IPS DF 19.7 (cell line): ENCODE data around the gene ETV7.
A peak's percentile ranks its signal among the peaks of the same experiment; 100 is the strongest.
"Not testable (repeated sequence)": the region's sequence is repeated elsewhere in the genome, so short reads cannot be mapped to it uniquely, and the experiment has no call there.

Source experiments
- DNase-seq: peaks from one replicate; pipeline ENCODE4 v3.0.0-alpha.2; 2013; ENCODE audit warnings: low read depth, low spot score

Gene ETV7

DNA sequence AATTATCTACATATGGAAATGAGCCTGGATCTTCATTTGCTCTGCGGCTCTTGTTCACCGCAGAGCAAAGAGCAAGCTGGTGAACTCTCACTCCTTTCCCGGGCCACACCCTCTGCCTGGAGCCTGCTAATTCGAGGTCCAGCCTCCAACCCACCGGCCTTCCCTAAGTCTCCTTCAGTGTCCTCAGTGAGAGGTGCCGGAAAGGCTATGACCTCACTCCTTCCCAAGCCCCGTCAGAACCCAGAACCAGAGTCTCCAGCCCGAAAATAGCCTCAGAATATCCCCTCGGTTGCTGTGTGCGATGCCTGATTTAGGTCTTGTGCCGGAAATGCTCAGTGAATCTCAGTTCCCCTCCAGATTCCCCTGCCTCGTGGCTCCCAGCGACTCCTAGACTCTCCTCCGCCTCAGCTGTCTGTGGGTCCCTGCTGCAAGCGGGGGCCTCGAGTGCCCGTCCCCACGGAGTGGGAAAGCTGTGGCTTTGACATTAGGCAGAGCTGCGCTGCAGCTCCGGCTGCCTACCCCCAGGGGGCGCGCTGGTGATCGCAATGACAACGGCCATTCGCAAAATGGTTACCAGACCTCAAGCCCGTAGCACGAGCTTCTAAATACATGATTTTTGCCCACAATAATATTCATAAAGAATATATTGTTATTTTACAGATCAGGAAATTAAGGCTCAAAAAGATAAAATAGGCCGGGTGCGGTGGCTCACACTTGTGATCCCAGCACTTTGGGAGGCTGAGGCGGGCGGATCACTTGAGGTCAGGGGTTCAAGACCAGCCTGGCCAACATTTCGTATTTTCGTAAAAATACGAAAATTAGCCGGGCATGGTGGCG lies 46.6 kb downstream of the ETV7 start:
- peak; percentile 54 for DNase-seq

DNA sequence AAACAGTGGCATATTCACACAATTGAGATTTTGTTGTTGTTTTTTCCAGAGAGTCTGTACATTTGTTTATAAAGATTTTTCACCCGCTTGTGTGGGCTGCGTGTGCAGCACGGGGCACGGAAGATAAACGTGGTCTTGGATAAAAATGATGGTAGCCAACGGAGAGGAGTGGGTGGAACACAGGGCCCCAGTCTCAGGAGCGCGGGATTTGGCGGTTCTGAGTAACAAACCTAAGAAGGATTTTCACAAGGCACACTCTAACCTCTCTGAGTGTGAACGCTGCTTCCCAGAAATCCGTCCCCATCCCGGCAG lies 47.2 kb downstream of the ETV7 start:
- no peak for DNase-seq

DNA sequence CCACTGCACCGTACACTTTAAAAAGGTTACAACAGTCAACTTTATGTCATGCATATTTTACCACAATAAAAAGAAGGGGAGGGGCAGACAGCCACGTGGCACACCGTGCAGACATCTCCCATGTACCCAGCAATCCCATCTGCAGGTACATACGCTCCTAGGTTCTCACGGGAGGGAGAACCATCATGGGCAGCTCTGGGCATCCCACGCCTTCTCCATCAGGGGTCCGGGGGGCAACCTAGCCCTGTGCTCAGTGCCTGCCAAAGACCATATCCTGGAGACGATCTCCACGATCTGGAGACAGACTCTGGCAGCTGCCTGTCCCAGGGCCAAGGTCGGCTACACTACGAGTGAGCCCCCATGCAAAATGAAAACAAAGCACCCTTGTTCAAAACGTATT lies 48.3 kb downstream of the ETV7 start:
- no peak for DNase-seq

DNA sequence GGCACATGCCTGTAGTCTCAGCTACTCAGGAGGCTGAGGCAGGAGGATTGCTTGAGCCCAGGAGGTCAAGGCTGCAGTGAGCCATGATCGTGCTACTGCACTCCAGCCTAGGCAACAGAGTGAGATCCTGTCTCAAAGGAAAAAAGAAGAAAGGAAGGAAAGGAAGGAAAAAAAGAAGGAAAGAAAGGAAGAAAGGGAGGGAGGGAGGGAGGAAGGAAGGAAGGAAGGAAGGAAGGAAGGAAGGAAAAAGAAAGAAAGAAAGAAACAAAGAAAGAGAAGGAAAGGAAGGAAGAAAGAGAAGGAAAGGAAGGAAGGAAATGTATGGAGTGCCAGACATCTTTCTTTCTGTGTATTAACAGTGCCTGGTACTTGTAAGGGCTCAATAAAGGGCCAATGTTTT lies 49.2 kb downstream of the ETV7 start:
- DNase-seq, result not testable (repeated sequence)

DNA sequence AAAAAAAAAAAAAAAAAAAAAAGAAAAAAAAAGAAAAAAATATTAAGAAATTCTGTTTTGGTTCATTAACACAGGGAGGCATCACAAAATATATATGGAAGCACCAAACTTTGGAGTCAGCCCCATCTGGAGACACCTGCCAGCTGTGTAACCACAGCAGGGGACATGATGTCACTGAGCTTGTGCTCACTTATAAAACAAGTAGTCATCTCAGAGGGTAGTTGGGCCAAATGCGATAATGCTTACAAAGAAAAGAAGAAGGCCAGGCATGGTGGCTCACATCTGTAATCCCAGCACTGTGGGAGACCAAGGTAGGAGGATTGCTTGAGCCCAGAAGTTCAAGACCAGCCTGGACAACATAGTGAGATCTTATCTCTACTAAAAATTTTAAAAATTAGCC lies 49.7 kb downstream of the ETV7 start:
- DNase-seq, result no peak

DNA sequence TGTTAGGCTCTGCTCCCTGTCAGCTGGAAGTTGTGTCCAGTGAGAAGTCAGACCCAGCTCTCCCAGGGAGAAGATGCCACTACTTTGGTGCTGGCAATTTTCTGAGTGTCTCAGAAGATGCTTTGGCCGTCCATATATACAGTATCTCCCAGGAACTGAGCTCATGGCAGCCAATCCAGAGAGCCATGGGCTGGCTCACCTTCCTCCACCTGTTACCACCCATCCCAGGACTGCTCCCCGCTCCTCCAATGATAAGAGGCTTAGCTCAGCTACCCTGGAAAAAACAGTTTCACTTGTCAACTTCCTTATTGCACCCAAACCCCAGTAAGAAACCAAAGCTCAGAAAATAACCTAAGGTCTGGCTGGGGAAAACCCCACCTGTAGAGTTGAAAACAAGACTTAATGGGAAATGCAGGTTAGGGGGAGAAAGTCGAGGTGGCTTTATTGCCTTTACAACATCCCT lies 50.7 kb downstream of the ETV7 start, which contains the start of gene BNIP5:
TSS of gene BNIP5 (minus strand) at position 110 of the 463 bp plus-strand sequence. CDS start 6,198 bp downstream, outside the sequence.
- no peak for DNase-seq

DNA sequence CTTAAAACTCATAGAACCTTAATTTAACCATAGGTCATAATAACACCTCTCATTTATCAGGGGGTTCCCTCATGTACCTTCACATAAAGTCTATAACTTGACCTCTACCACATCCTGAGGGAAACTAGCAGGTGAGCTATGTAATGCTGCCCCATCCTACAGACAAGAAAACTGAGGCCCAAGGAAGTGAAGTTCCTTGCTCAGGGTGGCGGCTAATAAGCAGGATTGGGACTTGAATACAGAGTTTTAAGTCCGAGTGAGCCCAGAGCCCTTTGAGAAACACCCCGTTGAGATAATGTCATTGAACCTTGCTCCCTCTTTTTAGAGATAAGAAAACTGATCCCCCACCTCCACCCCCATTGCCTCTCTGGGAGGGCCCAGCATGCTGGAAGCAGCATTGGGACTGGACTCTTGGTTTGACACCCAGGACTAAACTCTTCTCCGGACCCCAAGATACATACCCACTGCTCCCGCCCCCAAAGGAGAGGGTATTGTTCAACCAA lies 51.2 kb downstream of the ETV7 start:
- no peak for DNase-seq

DNA sequence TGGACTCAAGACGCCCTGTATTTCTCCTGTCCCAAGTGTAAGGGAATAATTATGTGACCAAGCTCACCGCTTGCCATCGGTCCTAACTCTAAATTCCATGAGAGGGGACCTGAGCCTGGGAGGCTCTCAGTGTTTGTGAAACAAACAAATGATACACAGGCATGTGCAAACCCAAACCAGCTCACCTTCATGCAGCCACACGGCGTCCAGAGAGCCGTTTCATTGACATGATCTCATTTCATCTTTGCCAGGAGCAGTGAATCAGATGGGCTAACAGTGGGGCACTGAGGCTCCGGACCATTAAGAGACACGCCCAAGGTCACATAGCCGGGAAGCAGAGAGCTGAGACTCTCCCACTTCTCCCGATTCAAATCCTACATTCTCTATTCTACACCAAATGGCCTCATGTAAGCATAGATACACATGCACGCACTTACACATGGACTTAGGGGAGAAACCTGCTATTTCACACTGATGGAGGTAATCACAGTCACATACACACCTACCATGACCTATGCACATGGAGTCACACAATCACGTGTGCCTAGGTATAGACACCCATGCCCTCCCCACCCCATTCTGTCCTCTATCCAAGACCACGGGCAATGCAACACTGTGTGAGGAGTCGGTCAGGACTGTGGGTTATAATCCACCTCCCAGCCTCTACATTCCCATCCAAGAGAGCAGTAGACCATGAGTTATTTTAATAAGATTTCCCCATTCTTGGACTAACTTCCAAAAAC lies 51.8 kb downstream of the ETV7 start:
- DNase-seq, result no peak

DNA sequence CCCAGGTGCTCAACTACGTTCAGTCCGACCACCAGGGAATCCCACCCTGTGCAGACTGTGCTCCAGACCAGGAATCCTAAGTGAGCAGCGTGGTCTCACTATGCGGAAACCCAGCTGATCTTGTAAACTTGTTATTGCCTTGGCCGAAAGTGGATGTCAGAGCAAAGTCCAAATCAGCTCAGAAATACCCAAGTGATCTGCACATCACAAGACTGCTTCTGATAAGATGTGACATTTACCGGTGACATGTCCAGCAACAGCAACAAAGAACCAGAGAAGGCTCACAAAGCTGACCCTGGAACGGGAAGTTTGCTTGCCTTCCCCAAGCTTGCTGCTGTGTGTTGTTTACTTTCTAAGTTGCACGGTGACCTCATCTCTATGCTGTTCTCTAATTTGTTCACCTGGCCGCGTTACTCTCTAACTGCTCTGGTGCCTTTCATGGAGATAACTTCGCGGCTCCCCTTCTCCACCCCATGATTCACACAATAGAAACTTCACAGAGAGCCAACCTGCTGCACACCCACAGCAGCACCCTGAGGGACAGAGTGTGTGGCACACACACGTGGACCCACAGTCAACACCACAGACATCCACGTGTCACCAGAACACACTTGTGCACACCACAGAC lies 52.5 kb downstream of the ETV7 start:
- no peak for DNase-seq

DNA sequence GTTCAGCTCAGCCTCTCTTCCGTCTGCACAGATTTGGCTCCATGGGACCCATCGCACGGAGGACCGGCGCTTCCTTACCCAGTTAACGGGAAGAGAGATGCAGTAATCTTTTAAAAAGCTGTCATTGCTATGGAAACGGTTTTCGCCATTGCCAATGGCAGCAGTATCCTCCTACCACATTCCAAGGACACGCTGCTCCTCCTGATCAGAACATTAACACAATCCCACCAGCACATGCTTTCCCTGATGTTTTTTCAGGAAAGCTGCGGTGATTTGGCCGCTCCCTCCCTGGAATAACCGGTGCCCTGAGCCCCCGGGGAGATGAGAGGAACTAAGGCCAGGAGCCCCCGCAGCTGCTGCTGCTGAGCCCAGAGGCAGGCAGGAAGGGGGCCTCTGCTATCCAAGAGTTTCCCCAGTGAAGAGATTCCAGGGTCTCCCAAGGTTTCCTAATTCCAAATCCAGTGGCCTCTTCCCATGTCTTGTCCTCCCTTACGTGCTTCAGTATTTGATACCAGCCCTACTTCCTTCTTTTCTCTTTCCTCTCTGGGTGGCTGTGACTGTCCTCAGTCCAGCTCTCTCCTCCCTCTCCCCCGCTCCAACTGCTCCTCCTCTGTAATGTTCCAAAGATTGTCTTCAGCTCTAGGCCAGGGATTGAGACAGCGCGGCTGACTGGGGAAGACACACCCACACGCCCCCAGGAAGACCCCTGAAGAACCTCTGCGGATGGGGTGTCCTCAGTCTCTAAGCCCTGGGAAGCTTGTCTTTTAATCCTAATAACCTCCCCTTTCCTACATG lies 53.3 kb downstream of the ETV7 start:
- DNase-seq, result no peak

DNA sequence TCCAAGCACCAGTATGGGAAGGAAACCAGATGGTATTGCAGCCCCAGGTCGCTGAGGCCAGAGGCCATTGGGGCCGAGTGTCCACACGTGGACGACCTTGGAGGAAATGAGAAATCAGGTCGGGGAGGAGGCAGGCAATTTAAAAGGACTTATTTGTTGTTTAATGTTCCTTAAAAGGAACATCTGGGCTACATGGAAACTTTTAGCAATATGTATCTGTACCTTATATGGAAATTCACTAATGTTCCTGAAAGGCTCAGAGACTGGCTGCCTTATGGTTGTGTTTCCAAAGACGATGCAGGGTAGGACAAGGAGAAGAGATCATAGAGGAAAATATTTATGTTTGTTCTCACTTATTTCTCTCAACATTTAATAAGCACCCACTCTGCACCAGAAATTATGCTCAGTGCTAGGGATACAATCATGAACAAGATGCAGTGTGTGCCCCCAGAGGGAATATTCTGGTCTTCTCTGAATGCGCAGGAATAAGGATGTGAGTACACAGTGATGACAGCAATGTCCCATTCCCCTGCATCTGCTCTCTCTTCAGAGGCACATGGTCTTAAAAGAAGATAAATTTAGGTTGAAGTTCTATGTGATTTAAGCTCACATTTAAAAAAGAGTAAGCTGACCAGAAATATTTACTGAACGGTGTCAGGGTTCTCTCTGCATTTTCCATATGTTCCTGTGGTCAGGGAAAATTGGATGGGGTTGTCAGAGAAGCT lies 54.1 kb downstream of the ETV7 start:
- no peak for DNase-seq

DNA sequence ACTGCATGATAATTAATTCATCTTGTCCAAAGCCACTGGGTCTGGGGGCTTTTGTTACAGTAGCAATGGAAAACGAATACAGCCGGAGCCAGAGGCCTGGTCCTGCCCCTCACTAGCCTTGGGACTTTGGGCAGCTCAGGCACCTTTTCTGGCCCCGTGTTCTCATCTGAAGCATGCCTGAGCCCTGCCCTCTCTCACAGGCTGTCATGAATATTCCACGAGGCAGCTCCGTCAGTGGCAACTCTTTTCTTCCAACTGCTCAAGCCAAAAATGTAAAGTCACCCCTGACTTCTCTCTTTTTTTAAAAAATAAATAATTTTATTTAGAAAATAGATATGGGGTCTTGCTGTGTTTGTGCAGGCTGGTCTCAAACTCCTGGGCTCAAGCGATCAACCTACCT lies 56.1 kb downstream of the ETV7 start:
- no peak for DNase-seq

DNA sequence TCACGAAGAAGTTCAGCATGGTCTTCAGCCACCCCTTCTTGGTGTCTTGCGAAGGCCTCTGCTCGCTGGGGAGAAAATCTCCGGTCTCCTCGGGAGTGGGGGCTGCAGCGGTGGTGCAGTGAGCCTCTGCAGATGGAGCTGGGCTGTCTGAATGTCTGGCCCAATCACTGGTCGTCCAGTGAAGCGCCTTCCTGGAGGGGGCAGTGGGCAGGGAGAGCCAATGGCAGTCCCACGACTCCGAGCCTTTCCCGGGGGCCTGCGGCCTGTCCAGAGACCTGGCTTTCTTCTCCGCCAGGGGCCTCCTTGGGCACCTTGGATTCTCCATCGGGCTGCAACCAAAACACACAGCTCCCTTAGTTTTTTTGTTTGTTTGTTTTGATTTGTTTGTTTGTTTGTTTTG lies 57.1 kb downstream of the ETV7 start:
- no peak for DNase-seq

DNA sequence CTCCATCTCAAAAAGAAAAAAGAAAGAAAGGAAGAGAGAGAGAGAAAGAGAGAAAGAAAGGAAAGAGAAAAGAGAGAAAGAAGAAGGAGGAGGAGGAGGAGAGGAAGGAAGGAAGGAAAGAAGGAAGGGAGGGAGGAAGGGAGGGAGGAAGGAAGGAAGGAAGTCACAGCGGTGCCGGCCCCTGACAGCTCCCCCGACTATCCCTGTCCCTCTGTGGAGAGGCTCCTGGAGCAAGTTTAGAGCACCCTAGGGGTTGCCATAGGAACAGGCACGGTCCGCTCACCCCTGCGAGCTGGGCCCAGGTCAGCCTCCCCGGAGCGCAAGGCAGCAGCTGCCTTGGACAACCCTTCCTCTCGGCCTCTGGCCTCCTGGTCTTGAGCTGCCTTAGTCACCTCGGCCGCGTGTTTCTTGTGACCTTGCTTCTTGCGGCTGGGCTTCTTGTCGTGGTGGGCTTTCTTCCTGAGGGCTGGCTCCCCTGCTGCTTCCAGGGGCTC lies 57.6 kb downstream of the ETV7 start:
- DNase-seq, result no peak

DNA sequence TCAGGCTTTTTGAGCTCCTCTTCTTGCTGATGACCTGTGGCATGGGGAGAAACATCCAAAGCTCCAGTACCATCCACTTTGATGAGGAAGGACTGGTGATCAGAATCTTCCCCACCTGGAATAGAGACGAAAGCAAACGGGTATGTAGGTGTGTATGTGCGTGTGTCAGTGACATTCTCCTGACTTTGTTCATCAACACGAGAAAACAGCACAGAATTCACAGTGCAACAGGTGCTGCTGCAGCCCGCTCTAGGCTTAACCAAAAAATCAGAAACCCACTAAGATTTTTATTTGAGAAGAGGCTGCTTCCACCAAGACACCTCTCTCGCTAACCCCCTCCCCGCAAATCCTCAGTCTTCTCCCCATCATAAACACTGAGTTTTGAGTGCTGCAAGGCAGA lies 58.9 kb downstream of the ETV7 start:
- no peak for DNase-seq

DNA sequence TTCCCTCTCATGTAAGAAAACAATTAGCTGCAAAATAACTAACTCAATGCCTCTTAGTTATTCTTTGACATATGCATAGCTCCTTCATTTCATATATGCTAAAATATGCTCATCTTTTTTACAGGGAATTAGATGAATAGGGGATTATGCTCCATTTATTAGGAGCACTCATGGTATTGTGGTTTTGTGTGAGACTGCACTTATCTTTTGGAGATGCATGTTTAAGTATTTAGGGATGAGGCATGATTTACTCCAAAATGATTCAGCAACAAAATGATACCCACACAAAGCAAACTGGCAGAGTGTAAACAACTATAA lies 59.6 kb downstream of the ETV7 start:
- no peak for DNase-seq

DNA sequence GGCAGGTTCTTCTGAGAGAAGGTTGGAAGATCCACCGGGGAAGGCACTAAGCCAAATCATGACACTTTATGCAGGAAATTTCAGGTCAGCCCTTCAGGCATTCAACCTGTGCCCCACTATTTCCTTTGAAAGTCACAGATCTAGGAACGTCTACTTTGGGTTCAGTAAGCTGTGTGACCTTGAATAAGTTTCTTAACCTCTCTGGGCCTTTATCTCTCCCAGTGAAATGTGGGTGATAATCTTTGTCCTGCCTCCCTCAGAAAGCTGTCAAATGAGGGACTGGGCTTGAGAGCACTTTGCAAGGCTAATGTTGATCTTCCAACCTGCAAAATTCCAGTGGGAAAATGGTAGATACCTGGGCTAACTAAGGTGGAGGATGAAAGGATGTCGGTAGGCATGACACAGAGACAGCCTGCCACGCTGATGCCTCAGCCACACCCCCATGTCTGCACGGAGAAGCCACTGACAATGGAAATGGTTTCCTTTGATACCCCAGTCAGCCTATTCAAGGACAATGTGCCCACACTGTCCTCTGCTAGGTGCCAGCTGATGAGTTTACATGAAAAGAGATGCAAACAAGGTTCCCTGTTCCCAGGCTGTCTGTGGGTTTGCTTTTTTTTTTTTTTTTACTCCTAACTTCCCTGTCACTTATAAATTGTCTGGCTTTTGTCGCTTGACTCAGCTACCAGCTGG lies 60.1 kb downstream of the ETV7 start:
- no peak for DNase-seq

DNA sequence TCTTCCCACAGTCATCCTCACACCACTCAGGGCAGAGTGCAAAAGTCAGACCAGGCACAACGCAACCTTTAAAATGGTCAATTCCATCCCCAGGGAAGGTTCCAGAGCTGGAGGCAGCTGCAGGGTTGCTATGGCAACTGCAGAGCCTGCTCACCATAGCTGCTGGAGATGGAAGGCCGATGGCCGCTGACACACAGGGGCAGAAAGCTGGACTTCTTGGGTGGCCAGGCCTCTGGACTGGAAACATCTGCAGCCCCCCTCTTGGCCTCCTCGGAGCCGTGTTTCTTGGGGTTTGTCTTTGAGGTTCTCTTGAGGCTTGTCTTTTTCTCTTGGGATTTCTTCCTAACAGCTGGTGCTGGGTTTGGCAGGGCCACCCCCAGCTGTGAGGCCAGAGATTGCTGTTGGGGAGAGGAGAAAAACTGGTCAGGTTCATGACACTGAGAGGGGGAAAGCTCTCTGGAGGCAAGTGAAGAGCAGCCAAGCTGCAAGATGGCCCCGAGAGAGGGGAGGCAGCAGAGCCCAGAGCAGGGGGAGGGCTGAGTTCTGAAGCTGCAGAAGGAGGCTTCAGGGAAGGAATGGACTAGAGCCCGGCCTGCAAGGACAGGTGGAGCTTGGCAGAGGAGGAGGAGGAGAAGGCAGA lies 61.0 kb downstream of the ETV7 start:
- no peak for DNase-seq

DNA sequence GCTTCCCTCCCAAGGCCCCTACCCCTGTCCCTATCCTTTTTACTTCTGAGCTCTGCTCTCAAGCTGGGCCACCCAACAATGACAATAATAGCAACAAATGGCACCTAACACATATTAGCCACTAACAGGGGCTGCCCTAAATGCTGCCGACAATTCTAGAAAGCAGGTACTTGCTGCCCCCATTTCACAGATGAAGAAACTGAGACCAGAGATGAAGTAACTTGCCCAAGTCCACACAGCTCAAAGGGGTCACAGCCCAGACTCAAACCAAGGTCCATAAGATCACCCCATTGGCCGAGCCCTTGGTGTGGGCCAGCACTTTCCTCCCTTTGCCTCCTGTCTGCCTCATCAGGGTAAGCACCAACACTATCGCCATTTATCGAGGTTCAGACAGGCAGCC lies 62.8 kb downstream of the ETV7 start:
- no peak for DNase-seq

DNA sequence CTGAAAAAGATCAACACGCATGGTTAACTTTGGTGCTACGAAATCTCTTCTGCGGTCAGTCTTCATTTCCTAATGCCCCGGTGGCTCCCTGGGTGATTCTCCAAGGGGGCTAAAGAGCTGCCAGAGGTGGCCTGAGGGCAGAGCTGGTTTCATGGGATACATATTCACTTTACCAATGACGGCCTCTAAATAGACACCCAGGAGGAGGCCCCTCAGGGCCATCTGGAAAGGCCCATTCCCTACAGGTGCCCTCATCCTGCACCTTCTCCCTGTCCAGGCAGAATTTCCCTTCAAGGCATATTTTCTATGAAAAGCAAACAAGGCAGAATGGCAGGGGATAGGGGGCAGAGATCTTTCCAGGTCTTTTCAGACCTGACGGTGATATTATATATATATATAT lies 63.3 kb downstream of the ETV7 start:
- no peak for DNase-seq
